GM23248 (cell line): ENCODE data around the gene KISS1R.

ENCODE experiments used
- EZH2 ChIP-seq: fragments of 200-600 bp; sonication (generic); IDR thresholded peaks from 2 replicates; pipeline ENCODE4 v1.6.1; 2018; ENCODE audit warnings: antibody characterized with exemption, mild to moderate bottlenecking; ENCODE audit not compliant: insufficient read depth, poor library complexity, severe bottlenecking
- EZH2phosphoT487 ChIP-seq: fragments of 200-600 bp; sonication (generic); IDR thresholded peaks from 2 replicates; pipeline ENCODE4 v1.6.1; 2018; ENCODE audit warnings: antibody characterized with exemption, moderate library complexity, mild to moderate bottlenecking, low read depth; ENCODE audit not compliant: insufficient read depth

GRCh38 chr19:966485-967088 lies 49.5 kb downstream of the KISS1R start:
- TF ChIP-seq EZH2 (no peak), EZH2phosphoT487 (no peak)
